CD4-positive, alpha-beta T cell treated with Interleukin-4 for 4 hours (primary cell): Measurements from ENCODE around the gene RNF144B.
"Not testable (repeated sequence)": the region's sequence is repeated elsewhere in the genome, so short reads cannot be mapped to it uniquely, and the experiment has no call there.

Experiments
- DNase-seq: peaks from one replicate; pipeline ENCODE4 v3.0.0-alpha.2; 2020

RNF144B gene

GRCh38 chr6:18387061-18387721 is at the start of gene RNF144B:
Gene RNF144B, plus strand, starts transcription at chr6:18387350. Its CDS starts 12,185 bp downstream, at chr6:18399535.
- DNase-seq: peak; percentile 67

DNA sequence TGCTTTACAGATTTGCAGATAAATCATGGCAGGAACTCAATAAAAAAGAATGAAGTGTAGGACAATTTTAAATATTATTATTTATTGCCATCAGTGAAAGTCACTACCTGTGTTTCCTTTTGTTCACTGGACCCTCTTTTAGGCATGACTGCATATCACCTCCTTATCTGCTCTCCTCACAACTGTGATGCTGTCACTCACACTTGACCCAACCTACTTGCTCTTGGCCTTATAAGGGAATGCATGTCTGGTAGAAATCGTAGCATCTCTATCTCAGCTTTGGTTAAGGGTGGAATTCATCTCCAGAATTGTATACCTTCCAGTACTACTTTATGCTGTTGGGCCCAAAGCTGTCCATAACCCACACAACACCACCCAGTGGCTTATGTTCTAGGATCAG is 47.6 kb upstream of the RNF144B start:
- DNase-seq: no peak

DNA sequence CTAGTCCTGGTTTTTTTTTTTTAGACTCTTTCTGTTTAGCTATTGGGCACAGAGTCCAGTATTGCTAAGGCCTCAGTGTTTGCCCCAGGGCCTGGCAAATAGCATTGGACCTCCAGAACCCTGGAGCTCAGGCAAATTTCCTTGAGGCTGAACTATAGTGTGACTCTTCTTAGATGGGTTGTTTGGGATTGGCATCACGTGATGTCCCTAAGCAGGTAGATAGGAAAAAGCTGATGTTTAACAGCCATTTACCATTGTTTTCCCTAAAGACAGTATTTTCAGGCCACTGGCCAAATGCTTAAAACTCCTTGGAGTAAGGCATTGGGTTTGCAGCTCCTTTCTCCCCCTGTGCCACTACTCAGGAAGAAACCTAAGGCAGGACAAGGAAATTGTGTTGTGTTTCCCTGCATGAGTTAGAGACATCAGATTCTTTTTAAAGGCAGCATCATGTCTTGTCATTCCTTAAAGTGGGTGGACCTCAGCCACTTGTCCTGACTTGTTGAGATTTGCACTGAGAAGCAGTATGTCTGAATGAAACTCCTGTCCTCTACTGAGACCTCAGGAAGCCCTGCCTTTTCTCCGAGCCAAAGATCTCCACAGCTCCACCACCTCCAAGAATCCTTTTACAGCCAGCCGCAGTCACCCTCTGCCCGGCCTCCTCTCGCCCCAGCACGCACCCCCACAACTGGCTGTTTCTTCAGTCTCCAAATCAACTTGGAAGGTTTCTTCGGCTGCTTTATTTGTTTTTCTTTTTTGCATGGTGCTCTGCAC is 46.2 kb upstream of the RNF144B start:
- no peak for DNase-seq

DNA sequence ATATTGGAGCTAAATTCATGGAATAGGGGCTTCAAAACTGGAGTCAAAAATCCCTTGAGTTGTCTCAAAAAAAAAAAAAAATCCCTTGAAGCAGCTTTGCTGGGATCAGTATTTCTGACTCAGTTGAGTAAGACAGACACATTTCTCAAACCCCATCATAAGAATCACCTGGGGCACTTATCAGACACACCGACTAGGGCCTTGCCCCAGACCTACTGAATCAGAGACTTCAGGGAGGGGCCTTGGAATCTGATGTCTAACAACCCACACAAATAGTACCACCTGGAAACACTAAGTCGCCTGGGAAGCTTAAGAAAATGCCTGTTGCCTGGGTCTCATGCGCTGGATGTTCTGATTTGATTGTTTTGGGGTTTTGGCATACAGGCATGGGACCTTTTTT is 44.9 kb upstream of the RNF144B start:
- DNase-seq: no peak

- no peak for DNase-seq
Measured at GRCh38 chr6:18343741-18344140, 43.4 kb upstream of the RNF144B start.

DNA sequence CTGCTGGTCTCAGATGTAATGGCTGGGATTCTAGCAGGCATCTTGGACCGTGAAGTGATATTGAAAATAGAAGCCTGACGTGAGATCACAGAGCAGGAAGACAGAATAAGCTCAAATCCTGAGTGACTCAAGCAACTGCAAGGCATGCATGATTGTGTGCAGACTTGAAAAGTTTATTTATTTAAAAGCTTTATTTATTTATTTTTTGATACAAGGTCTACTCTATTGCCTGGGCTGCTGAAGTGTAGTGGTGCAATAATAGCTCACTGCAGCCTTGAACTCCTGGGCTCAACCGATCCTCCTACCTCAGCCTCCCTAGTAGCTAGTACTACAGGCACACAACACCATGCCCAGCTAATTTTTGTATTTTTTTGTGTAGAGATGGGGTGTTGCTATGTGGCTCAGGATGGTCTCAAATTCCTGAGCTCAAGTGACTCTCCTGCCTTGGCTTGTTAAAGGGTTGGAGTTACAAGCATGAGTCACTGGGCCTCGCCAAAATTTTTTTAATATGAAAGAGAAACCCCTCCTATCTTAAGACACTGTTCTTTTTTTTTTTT is 40.1 kb upstream of the RNF144B start:
- no peak for DNase-seq

DNA sequence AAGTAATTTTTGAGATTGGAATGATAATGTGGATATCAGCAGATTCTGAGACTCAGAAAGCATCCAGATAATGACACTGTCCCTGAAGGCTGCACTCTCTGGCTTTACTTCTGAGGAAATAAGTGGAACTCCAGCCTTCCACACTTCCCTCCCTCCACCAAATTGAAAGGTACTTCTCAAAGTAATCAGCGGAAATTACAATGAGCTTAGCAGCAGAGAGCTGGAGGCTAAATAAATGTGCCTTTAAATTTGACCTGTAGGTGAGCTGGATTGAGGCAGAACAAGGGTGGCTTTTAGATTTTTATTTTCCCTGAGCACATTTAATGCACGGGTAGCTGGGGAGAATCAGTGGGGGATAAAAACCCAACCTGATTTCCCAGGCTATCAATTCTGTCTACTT is 39.3 kb upstream of the RNF144B start:
- DNase-seq: no peak

DNA sequence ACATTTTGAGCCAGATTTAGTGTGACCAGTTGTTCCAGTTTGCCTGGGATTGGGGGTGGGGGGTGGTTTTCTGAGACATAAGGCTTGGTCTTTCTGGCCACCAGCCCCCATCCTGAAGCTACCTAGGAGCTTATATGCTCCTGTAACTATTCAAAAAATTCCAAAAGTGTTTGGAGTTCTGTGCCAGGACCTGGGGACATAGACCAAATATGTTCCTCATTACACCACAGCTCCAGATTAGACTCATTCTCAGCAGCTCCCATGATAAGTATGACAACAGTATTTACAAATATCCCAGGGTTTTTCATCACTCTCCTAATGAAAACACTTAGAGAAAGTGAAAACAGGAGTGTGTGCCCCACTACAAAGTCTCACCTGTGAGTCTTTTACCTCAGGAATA is 37.8 kb upstream of the RNF144B start:
- no peak for DNase-seq

DNA sequence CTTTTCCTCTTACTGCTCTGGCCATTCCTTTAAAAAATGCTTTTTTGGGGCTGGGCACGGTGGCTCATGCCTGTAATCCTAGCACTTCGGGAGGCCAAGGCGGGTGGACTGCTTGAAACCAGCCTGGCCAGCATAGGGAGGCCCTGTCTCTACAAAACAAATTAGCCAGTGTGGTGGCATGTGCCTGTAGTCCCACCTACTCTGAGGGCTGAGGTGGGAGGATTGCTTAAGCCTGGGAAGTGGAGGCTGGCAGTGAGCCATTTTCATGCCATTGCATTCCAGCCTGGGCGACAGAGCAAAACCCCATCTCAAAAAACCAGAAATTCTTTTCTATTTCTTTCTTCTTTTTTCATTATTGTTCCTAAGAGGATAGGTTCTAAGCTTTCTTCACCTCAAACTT is 36.9 kb upstream of the RNF144B start:
- no peak for DNase-seq

DNA sequence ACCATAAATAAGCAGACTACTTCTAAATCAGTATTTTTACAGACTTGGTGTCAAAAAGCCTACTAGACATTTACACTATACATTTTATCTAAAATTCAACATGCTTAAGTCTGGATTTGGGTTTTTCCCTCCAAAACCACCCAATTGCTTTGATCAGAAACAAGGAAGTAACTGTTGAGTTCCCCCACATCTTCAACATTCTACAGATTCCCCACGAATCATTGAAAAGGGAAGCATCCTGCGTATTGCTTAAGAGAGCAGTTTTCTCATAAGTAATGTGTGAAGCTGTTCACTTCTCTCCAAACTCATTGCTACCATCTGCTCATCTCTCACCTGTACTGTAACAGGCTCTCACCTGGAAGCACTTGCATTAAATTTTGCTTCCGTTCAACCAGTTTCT is 36.4 kb upstream of the RNF144B start:
- DNase-seq: no peak

- no peak for DNase-seq
Measured at GRCh38 chr6:18352001-18352400, 35.1 kb upstream of the RNF144B start.

GRCh38 chr6:18352842-18353241 is 34.3 kb upstream of the RNF144B start:
- DNase-seq: no peak

DNA sequence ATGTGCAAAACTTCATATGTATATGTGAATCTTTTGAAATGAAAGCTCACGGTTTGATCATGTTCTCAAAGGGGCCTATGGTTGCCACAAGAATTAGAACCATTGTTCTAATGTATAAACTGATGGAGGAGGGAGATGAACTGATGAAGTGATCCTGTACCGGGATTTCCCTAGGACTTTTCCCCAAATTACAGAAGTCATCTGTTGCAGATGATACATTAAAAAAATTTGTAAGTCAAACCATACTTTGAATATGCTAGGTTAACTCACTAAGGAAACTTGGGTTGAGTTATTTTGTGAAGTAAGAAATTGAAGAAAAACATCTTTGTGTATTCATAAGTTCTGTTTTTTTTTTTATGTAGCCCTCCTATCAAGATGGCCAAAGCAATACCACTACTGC is 33.9 kb upstream of the RNF144B start:
- DNase-seq: no peak

DNA sequence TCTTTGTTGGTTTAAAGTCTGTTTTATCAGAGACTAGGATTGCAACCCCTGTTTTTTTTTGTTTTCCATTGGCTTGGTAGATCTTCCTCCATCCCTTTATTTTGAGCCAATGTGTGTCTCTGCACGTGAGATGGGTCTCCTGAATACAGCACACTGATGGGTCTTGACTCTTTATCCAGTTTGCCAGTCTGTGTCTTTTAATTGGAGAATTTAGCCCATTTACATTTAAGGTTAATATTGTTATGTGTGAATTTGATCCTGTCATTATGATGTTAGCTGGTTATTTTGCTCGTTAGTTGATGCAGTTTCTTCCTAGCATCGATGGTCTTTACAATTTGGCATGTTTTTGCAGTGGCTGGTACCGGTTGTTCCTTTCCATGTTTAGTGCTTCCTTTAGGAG is 29.6 kb upstream of the RNF144B start:
- DNase-seq: not testable (repeated sequence)

GRCh38 chr6:18359237-18359885 is 27.8 kb upstream of the RNF144B start:
- no peak for DNase-seq

DNA sequence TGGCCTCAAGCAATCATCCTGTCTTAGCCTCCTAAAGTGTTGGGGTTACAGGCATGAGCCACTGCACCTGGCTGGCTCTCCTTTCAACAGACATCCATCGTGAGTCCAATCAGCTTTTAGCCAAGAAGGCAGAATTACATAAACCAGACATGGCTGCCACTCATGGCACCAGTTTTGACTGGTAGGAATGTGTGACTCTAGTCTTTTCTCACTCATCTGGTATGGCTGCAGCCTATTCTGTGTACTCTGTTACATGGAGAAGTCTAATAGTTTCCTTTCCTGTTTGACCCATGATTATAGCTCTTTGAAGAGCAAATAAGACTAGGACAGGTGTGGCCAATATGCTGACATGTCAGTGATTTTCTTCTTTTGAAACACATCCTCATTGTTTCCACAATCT is 27.0 kb upstream of the RNF144B start:
- DNase-seq: no peak

DNA sequence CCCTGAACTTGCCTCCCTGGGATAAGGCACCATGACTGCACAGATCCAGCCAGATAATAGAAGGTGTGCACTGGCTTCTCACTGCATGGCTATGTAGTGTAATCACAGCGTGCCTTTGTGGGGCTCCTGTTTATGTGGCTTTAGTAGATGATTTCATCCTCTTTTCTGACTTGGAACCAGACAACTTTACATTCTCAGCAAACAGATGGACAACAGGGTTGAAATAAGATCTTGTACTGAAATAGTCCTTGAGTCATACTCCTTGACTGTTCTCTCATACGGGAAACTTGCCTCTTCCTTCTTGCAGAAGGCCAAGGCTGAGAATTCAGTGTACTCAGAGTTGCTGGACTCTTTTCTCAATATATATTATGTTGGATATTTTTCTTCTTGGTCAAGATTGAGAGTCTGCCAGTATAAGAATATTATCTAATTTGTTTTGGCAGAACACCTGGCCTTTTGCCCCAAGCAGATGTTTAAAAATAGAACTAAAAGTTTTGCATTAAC is 25.0 kb upstream of the RNF144B start:
- DNase-seq: no peak

DNA sequence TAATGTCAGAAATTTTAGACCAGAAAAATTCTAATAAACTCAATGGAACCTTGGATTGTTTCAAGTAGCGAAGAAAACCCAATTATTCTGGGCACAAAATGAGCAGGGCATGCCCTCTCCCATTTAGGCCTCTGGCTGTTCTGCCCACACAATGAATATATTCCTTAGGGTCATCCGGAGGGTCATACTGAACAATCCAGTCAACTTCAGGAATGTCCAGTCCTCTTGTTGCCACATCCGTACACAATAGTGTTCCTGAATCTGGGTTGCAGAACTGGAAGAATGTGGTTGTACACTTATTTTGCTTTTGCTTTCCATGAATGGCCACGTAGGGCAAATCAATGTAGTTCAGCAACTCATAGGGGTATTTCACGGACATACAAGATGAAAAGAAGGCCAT is 23.4 kb upstream of the RNF144B start:
- no peak for DNase-seq

DNA sequence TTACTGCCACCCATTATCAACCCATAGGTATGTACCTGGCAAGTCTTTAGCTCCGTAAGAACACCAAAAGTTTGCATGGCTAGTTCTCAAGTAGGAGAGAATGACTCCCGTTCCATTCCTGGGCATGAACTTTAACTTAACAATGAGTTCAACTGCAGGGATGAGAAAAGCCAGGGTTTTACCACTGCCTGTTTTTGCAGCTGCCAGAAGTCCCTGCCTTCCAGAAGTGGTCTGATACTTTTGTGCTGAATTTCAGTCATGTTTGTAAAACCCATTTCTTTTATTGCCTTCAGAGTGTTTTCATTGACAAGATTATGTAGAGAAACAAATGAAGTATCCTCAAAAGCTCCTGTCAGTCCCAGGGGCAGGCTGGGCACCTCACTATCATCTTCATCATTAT is 22.6 kb upstream of the RNF144B start:
- not testable (repeated sequence) for DNase-seq

- DNase-seq: no peak
Measured at GRCh38 chr6:18367371-18367770, 19.8 kb upstream of the RNF144B start.

GRCh38 chr6:18368277-18369105 is 18.7 kb upstream of the RNF144B start:
- DNase-seq: no peak

- no peak for DNase-seq
Measured at GRCh38 chr6:18371010-18371409, 16.1 kb upstream of the RNF144B start.

GRCh38 chr6:18371656-18372055 is 15.5 kb upstream of the RNF144B start:
- DNase-seq: no peak
